GM23338 (cell line): ENCODE data around the gene KLHL25. TPM values are rescaled to one million over a fixed set of nuclear protein-coding genes. Genes with fewer than 3 reads are reported as not detected.
A peak's percentile ranks its signal among the peaks of the same experiment; 100 is the strongest.

Source experiments
- ATAC-seq: fragments of 200-7000 bp; cut with Tn5 transposase; 3 replicates; pipeline ENCODE4 v1.9.1; 2020
- DNase-seq: peaks from one replicate; pipeline ENCODE4 v3.0.0-alpha.2; 2015; ENCODE audit warnings: low spot score
- H2AFZ ChIP-seq: fragments of 200-600 bp; sonication (generic); 2 replicates; pipeline ENCODE4 v1.8.0; 2016; ENCODE audit warnings: antibody characterized with exemption, mild to moderate bottlenecking, moderate library complexity
- H3F3A ChIP-seq: fragments of 200-600 bp; sonication (generic); replicated peaks from 2 replicates; pipeline ENCODE4 v1.8.0; 2017; ENCODE audit warnings: antibody characterized with exemption, mixed run types, low read depth
- H3K27ac ChIP-seq: fragments of 200-600 bp; sonication (generic); 2 replicates; pipeline ENCODE4 v1.6.1; 2016; ENCODE audit warnings: low read depth
- H3K27me3 ChIP-seq: fragments of 200-600 bp; sonication (generic); 2 replicates; pipeline ENCODE4 v1.8.0; 2016; ENCODE audit warnings: mild to moderate bottlenecking, mixed run types, moderate library complexity; ENCODE audit not compliant: insufficient read depth
- H3K36me3 ChIP-seq: fragments of 200-600 bp; sonication (generic); 2 replicates; pipeline ENCODE4 v1.8.0; 2016; ENCODE audit warnings: mild to moderate bottlenecking; ENCODE audit not compliant: insufficient read depth
- H3K4me1 ChIP-seq: fragments of 200-600 bp; sonication (generic); 2 replicates; pipeline ENCODE4 v1.8.0; 2016; ENCODE audit warnings: mild to moderate bottlenecking, moderate library complexity; ENCODE audit not compliant: insufficient read depth
- H3K4me2 ChIP-seq: fragments of 200-600 bp; sonication (generic); 2 replicates; pipeline ENCODE4 v1.7.1; 2017; ENCODE audit warnings: mixed run types
- H3K4me3 ChIP-seq: fragments of 200-600 bp; sonication (generic); 2 replicates; pipeline ENCODE4 v1.6.1; 2016; ENCODE audit warnings: mixed run types
- H3K79me2 ChIP-seq: fragments of 200-600 bp; sonication (generic); replicated peaks from 2 replicates; pipeline ENCODE4 v1.8.0; 2017; ENCODE audit warnings: mild to moderate bottlenecking; ENCODE audit not compliant: insufficient read depth
- H3K9me2 ChIP-seq: fragments of 200-600 bp; sonication (generic); 2 replicates; pipeline ENCODE4 v1.8.0; 2017; ENCODE audit not compliant: insufficient read depth
- H4K20me1 ChIP-seq: fragments of 200-600 bp; sonication (generic); replicated peaks from 2 replicates; pipeline ENCODE4 v1.8.0; 2017; ENCODE audit warnings: mild to moderate bottlenecking; ENCODE audit not compliant: insufficient read depth
- H3K27ac Mint-ChIP-seq: 2 replicates; pipeline ENCODE4 v1.8.0; 2020; ENCODE audit warnings: inconsistent platforms, mild to moderate bottlenecking, moderate library complexity, mixed read lengths
- H3K27me3 Mint-ChIP-seq: 3 replicates; pipeline ENCODE4 v1.8.0; 2022; ENCODE audit warnings: low read depth, mild to moderate bottlenecking, moderate library complexity, mixed read lengths, inconsistent platforms; ENCODE audit not compliant: insufficient read depth, poor library complexity
- H3K36me3 Mint-ChIP-seq: 3 replicates; pipeline ENCODE4 v1.8.0; 2021; ENCODE audit warnings: low read depth, mild to moderate bottlenecking, inconsistent platforms, moderate library complexity, mixed read lengths
- H3K4me1 Mint-ChIP-seq: 3 replicates; pipeline ENCODE4 v1.8.0; 2020; ENCODE audit warnings: mild to moderate bottlenecking, inconsistent platforms, mixed read lengths
- H3K4me3 Mint-ChIP-seq: 3 replicates; pipeline ENCODE4 v1.8.0; 2021; ENCODE audit warnings: moderate library complexity, mild to moderate bottlenecking, inconsistent platforms, mixed read lengths
- H3K9me3 Mint-ChIP-seq: 3 replicates; pipeline ENCODE4 v1.8.0; 2020; ENCODE audit warnings: moderate library complexity, mild to moderate bottlenecking, inconsistent platforms, mixed read lengths
- CREB1 ChIP-seq: fragments of 250-450 bp; sonication (Bioruptor Pico); IDR thresholded peaks from 2 replicates; pipeline ENCODE4 v1.5.0; 2020; ENCODE audit warnings: low read depth, mild to moderate bottlenecking, moderate library complexity
- EZH2 ChIP-seq: fragments of 200-600 bp; sonication (generic); IDR thresholded peaks from one replicate; pipeline ENCODE4 v1.8.0; 2017; ENCODE audit warnings: antibody characterized with exemption, mild to moderate bottlenecking, low read depth; ENCODE audit not compliant: unreplicated experiment
- JUNB ChIP-seq: IDR thresholded peaks from one replicate; pipeline ENCODE4 v1.6.1; 2016; ENCODE audit warnings: antibody characterized with exemption; ENCODE audit not compliant: unreplicated experiment
- NANOG ChIP-seq: IDR thresholded peaks from 2 replicates; pipeline ENCODE4 v1.6.1; 2016; ENCODE audit warnings: antibody characterized with exemption, borderline replicate concordance
- ZNF114 ChIP-seq: fragments of 250-450 bp; sonication (Bioruptor Pico); IDR thresholded peaks from 2 replicates; pipeline ENCODE4 v1.5.0; 2020; ENCODE audit warnings: mild to moderate bottlenecking, moderate library complexity
- polyA plus RNA-seq: library from polyadenylated mRNA; unstranded; fragments of >200 nt; fragmentation: Nextera tagmentation; extraction: Ambion mirVana; gene quantifications from 2 replicates; pipeline ENCODE4 v1.2.1, GENCODE V29; 2016
- total RNA-seq: library from RNA; depleted of rRNA; stranded (reverse); fragments of >200 nt; shearing (Covaris generic); gene quantifications from 2 replicates; pipeline ENCODE4 v1.2.3, GENCODE V29; 2014
- TF ChIP-seq, protein P1 (sequence below): IDR thresholded peaks from 2 replicates; pipeline ENCODE4 v1.6.1; 2016; ENCODE audit warnings: antibody characterized with exemption
- TF ChIP-seq, protein P2 (sequence below): IDR thresholded peaks from one replicate; pipeline ENCODE4 v1.6.1; 2018; ENCODE audit warnings: antibody characterized with exemption; ENCODE audit not compliant: unreplicated experiment
- TF ChIP-seq, protein P3 (sequence below): fragments of 250-450 bp; sonication (Bioruptor Pico); IDR thresholded peaks from 2 replicates; pipeline ENCODE4 v1.5.0; 2020; ENCODE audit warnings: mild to moderate bottlenecking, moderate library complexity

The KLHL25 gene
- total and polyA plus RNA-seq, 2 experiments from 2014 or later: 5.2 to 28.5 TPM

DNA sequence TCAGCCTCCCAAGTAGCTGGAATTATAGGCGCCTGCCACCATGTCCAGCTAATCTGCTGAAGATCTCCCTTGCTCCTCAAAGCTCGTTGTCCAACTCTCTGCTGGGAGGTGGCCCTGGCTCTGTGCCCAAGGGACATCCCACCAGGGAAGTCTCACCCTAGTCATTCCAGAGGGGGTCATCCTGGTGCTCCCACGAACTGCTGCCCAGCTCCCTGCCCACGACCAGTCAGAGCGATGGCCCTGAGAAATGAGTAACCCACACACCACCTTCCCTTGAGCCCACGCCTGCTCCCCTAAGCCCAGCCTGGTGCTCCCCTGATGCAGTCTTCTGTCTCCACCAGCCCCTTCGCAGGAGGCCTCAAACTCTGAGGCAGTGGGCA lies 5.2 kb downstream of the KLHL25 start:
- H3K4me3 Mint-ChIP-seq: no peak overlapping the region
- Histone ChIP-seq H4K20me1 (peaks cover 47% of the 10 kb centered on the region), H3K79me2 (peaks cover 97% of the 10 kb centered on the region), H3K4me1 (peaks cover 36% of the 10 kb centered on the region), H3K36me3 (no peaks in the 10 kb centered on the region), H2AFZ (no peak overlapping the region), H3K27ac (no peak overlapping the region), H3K9me2 (no peaks in the 10 kb centered on the region), H3K27me3 (no peaks in the 10 kb centered on the region), H3K4me3 (no peak overlapping the region), H3F3A (no peaks in the 10 kb centered on the region), H3K4me2 (no peak overlapping the region)
- H3K36me3 Mint-ChIP-seq: peaks cover 10% of the 10 kb centered on the region; the same call in 1 of the 3 replicates
- H3K27ac Mint-ChIP-seq: peak overlapping the region; percentile 78; the same call in 1 of the 2 replicates
- TF ChIP-seq CREB1 (CRISPR knock-in tag): no peak
- TF ChIP-seq, protein P1, sequence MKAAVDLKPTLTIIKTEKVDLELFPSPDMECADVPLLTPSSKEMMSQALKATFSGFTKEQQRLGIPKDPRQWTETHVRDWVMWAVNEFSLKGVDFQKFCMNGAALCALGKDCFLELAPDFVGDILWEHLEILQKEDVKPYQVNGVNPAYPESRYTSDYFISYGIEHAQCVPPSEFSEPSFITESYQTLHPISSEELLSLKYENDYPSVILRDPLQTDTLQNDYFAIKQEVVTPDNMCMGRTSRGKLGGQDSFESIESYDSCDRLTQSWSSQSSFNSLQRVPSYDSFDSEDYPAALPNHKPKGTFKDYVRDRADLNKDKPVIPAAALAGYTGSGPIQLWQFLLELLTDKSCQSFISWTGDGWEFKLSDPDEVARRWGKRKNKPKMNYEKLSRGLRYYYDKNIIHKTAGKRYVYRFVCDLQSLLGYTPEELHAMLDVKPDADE: no peak
- no peak for TF ChIP-seq EZH2
- H3K4me1 Mint-ChIP-seq: peaks cover 66% of the 10 kb centered on the region
- DNase-seq (no peak), ATAC-seq (no peak)
- peaks cover 16% of the 10 kb centered on the region for H3K27me3 Mint-ChIP-seq
- no peaks in the 10 kb centered on the region for H3K9me3 Mint-ChIP-seq

DNA sequence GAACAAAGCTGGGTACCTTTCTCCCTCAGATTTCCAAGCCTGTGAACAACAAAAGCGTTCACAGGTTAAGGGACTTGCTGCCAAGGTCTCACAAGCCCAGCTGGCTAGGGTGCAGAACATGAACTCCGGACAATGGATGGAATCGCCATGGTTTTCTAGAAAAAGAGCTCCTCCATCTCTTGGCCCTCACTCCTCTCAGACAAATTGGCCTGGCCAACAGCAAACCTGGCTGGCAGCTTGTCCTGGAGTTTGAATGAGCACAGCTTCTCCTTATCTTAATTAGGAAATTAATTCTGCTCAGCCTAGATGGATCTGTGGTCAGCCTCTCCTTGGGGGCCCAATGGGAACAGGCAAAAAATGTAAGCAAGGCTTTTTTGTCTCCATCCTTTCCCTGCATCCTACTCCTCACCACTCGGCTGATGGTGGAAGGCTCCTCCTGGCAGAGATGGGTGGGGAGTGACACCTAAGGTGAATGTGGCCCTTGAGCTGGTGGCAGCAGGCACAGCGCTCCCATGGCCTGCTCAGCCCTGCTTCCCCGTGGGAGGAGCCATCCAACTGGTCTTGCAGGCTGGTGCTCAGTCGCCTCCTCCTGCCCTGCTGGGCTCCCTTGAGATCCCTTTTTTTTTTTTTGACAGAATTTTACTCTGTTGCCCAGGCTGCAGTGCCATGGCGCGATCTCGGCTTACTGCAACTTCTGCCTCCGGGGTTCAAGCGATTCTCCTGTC lies 5.8 kb downstream of the KLHL25 start:
- Histone ChIP-seq H3K36me3 (no peaks in the 10 kb centered on the region), H3K27ac (no peak overlapping the region), H3K27me3 (no peaks in the 10 kb centered on the region), H4K20me1 (peaks cover 51% of the 10 kb centered on the region), H3K4me1 (peaks cover 36% of the 10 kb centered on the region), H3K9me2 (no peaks in the 10 kb centered on the region), H3K79me2 (peaks cover 98% of the 10 kb centered on the region), H3K4me3 (no peak overlapping the region), H3K4me2 (no peak overlapping the region), H2AFZ (no peak overlapping the region), H3F3A (no peaks in the 10 kb centered on the region)
- peaks cover 10% of the 10 kb centered on the region; the same call in 1 of the 3 replicates for H3K36me3 Mint-ChIP-seq
- H3K27me3 Mint-ChIP-seq: peaks cover 15% of the 10 kb centered on the region
- H3K4me3 Mint-ChIP-seq: no peak overlapping the region
- DNase-seq (no peak), ATAC-seq (peak; percentile 40)
- no peak overlapping the region for H3K27ac Mint-ChIP-seq
- no peaks in the 10 kb centered on the region for H3K9me3 Mint-ChIP-seq
- peaks cover 66% of the 10 kb centered on the region for H3K4me1 Mint-ChIP-seq
- TF ChIP-seq, protein P2, sequence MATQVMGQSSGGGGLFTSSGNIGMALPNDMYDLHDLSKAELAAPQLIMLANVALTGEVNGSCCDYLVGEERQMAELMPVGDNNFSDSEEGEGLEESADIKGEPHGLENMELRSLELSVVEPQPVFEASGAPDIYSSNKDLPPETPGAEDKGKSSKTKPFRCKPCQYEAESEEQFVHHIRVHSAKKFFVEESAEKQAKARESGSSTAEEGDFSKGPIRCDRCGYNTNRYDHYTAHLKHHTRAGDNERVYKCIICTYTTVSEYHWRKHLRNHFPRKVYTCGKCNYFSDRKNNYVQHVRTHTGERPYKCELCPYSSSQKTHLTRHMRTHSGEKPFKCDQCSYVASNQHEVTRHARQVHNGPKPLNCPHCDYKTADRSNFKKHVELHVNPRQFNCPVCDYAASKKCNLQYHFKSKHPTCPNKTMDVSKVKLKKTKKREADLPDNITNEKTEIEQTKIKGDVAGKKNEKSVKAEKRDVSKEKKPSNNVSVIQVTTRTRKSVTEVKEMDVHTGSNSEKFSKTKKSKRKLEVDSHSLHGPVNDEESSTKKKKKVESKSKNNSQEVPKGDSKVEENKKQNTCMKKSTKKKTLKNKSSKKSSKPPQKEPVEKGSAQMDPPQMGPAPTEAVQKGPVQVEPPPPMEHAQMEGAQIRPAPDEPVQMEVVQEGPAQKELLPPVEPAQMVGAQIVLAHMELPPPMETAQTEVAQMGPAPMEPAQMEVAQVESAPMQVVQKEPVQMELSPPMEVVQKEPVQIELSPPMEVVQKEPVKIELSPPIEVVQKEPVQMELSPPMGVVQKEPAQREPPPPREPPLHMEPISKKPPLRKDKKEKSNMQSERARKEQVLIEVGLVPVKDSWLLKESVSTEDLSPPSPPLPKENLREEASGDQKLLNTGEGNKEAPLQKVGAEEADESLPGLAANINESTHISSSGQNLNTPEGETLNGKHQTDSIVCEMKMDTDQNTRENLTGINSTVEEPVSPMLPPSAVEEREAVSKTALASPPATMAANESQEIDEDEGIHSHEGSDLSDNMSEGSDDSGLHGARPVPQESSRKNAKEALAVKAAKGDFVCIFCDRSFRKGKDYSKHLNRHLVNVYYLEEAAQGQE: no peak
- TF ChIP-seq, protein P3, sequence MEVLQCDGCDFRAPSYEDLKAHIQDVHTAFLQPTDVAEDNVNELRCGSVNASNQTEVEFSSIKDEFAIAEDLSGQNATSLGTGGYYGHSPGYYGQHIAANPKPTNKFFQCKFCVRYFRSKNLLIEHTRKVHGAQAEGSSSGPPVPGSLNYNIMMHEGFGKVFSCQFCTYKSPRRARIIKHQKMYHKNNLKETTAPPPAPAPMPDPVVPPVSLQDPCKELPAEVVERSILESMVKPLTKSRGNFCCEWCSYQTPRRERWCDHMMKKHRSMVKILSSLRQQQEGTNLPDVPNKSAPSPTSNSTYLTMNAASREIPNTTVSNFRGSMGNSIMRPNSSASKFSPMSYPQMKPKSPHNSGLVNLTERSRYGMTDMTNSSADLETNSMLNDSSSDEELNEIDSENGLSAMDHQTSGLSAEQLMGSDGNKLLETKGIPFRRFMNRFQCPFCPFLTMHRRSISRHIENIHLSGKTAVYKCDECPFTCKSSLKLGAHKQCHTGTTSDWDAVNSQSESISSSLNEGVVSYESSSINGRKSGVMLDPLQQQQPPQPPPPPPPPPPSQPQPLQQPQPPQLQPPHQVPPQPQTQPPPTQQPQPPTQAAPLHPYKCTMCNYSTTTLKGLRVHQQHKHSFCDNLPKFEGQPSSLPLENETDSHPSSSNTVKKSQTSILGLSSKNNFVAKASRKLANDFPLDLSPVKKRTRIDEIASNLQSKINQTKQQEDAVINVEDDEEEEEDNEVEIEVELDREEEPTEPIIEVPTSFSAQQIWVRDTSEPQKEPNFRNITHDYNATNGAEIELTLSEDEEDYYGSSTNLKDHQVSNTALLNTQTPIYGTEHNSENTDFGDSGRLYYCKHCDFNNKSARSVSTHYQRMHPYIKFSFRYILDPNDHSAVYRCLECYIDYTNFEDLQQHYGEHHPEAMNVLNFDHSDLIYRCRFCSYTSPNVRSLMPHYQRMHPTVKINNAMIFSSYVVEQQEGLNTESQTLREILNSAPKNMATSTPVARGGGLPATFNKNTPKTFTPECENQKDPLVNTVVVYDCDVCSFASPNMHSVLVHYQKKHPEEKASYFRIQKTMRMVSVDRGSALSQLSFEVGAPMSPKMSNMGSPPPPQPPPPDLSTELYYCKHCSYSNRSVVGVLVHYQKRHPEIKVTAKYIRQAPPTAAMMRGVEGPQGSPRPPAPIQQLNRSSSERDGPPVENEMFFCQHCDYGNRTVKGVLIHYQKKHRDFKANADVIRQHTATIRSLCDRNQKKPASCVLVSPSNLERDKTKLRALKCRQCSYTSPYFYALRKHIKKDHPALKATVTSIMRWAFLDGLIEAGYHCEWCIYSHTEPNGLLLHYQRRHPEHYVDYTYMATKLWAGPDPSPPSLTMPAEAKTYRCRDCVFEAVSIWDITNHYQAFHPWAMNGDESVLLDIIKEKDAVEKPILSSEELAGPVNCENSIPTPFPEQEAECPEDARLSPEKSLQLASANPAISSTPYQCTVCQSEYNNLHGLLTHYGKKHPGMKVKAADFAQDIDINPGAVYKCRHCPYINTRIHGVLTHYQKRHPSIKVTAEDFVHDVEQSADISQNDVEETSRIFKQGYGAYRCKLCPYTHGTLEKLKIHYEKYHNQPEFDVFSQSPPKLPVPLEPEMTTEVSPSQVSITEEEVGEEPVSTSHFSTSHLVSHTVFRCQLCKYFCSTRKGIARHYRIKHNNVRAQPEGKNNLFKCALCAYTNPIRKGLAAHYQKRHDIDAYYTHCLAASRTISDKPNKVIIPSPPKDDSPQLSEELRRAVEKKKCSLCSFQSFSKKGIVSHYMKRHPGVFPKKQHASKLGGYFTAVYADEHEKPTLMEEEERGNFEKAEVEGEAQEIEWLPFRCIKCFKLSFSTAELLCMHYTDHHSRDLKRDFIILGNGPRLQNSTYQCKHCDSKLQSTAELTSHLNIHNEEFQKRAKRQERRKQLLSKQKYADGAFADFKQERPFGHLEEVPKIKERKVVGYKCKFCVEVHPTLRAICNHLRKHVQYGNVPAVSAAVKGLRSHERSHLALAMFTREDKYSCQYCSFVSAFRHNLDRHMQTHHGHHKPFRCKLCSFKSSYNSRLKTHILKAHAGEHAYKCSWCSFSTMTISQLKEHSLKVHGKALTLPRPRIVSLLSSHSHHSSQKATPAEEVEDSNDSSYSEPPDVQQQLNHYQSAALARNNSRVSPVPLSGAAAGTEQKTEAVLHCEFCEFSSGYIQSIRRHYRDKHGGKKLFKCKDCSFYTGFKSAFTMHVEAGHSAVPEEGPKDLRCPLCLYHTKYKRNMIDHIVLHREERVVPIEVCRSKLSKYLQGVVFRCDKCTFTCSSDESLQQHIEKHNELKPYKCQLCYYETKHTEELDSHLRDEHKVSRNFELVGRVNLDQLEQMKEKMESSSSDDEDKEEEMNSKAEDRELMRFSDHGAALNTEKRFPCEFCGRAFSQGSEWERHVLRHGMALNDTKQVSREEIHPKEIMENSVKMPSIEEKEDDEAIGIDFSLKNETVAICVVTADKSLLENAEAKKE (CRISPR knock-in tag): no peak
- TF ChIP-seq CREB1 (CRISPR knock-in tag): no peak
- TF ChIP-seq ZNF114 (CRISPR knock-in tag): no peak
- TF ChIP-seq JUNB: no peak
- no peak for TF ChIP-seq NANOG
- TF ChIP-seq EZH2: no peak
